K562 (cell line): ENCODE results near the gene LRRC4C. TPM values are rescaled to one million over a fixed set of nuclear protein-coding genes. Genes with fewer than 3 reads are reported as not detected.

Experiments
- ATAC-seq: fragments of 200-7000 bp; cut with Tn5 transposase; 3 replicates; pipeline ENCODE4 v1.9.1; 2020; ENCODE audit warnings: moderate library complexity
- BruUV-seq: library from RNA; stranded (reverse); fragments of 400-500 nt; replicated peaks from 2 replicates; lab custom pipeline; 2021; lab: Mats Ljungman, UMichigan
- CTCF ChIA-PET: fragments of 300-600 bp; formaldehyde crosslinking; extraction: SDS; loops from one replicate; lab custom pipeline; 2021; ENCODE audit warnings: low intra/inter-chr PET ratio; lab: Yijun Ruan, JAX
- POLR2A ChIA-PET: fragments of 300-600, 350-650 bp; sonication (Branson Sonifier 250); formaldehyde crosslinking; extraction: SDS; loops from one replicate; lab custom pipeline; 2021; ENCODE audit warnings: antibody characterized with exemption, inconsistent platforms; lab: Yijun Ruan, JAX
- DNase-seq, 4 experiments: peaks; one replicate each; pipeline versions ENCODE4 v3.0.0 to v3.0.0-alpha.2; 2011 to 2018; ENCODE audit warnings: low spot score in 3 of 4, mixed read lengths in 3 of 4; ENCODE audit errors: extremely low read depth in 1 of 4
- FAIRE-seq: peaks from 2 replicates; lab custom pipeline; 2011; peaks lifted over from hg19 to GRCh38; lab: Jason Lieb, UNC
- H2AFZ ChIP-seq: 2 replicates; pipeline ENCODE4 v1.6.0; 2011; ENCODE audit warnings: low read depth, low read length, control low read depth, inconsistent platforms
- H3K27ac ChIP-seq: fragments of 200-600 bp; 3 replicates; pipeline ENCODE4 v1.8.0; 2011; ENCODE audit warnings: low read depth, mild to moderate bottlenecking, control low read depth, inconsistent platforms, low read length, moderate library complexity, mixed read lengths; ENCODE audit errors: extremely low read depth
- H3K27me3 ChIP-seq, 2 experiments: fragments of 300-600 bp in 1 of 2; 2 replicates in 1 of 2; 3 replicates in 1 of 2; pipeline versions ENCODE4 v1.6.0 to v1.8.0; 2011; ENCODE audit warnings: inconsistent platforms in 2 of 2, low read length in 2 of 2, mild to moderate bottlenecking in 1 of 2, mixed read lengths in 1 of 2, moderate library complexity in 1 of 2; ENCODE audit not compliant: control insufficient read depth in 2 of 2, insufficient read depth in 2 of 2
- H3K36me3 ChIP-seq: fragments of 300-600 bp; 3 replicates; pipeline ENCODE4 v1.8.0; 2011; ENCODE audit warnings: mild to moderate bottlenecking, low read length, inconsistent platforms; ENCODE audit not compliant: control insufficient read depth, insufficient read depth
- H3K4me1 ChIP-seq, 2 experiments: fragments of 200-600 bp in 1 of 2; replicated peaks in 1 of 2; 2 replicates in 1 of 2; 3 replicates in 1 of 2; pipeline versions ENCODE4 v1.5.1 to v1.8.0; 2011; ENCODE audit warnings: inconsistent platforms in 2 of 2, low read length in 2 of 2, mild to moderate bottlenecking in 1 of 2, mixed read lengths in 1 of 2, moderate library complexity in 1 of 2; ENCODE audit not compliant: control insufficient read depth in 2 of 2, insufficient read depth in 2 of 2
- H3K4me2 ChIP-seq: 2 replicates; pipeline ENCODE4 v1.6.1; 2011; ENCODE audit warnings: low read length, control low read depth, inconsistent platforms, mixed read lengths; ENCODE audit not compliant: insufficient read depth
- H3K4me3 ChIP-seq: fragments of 200-600 bp; sonication (generic), shearing (Covaris generic); 2 replicates; pipeline ENCODE4 v1.5.1; 2016; ENCODE audit warnings: control low read depth, inconsistent platforms
- H3K79me2 ChIP-seq: fragments of 200-600 bp; 3 replicates; pipeline ENCODE4 v1.8.0; 2011; ENCODE audit warnings: low read length, inconsistent platforms; ENCODE audit not compliant: control insufficient read depth, insufficient read depth
- H3K9ac ChIP-seq, 2 experiments: 2 replicates each; pipeline versions ENCODE4 v1.6.0 to v1.6.1; 2011; ENCODE audit warnings: low read depth in 2 of 2, low read length in 2 of 2, control low read depth in 1 of 2, inconsistent platforms in 1 of 2, mild to moderate bottlenecking in 1 of 2, mixed read lengths in 1 of 2; ENCODE audit not compliant: insufficient read depth in 1 of 2
- H3K9me1 ChIP-seq: one replicate; pipeline ENCODE4 v1.6.0; 2011; ENCODE audit warnings: inconsistent platforms, mild to moderate bottlenecking, low read length, moderate library complexity; ENCODE audit not compliant: control insufficient read depth, insufficient read depth
- H3K9me3 ChIP-seq: replicated peaks from 2 replicates; pipeline ENCODE4 v1.5.1; 2011; ENCODE audit warnings: low read depth, low read length, inconsistent platforms; ENCODE audit not compliant: control insufficient read depth, insufficient read depth
- H4K20me1 ChIP-seq: replicated peaks from 2 replicates; pipeline ENCODE4 v1.6.1; 2011; ENCODE audit warnings: low read length, inconsistent platforms, mixed read lengths; ENCODE audit not compliant: control insufficient read depth, insufficient read depth
- ESRRB ChIP-seq: fragments of 250-450 bp; sonication (Bioruptor Pico); IDR thresholded peaks from 2 replicates; pipeline ENCODE4 v1.5.0; 2020; ENCODE audit warnings: mild to moderate bottlenecking, moderate library complexity, borderline replicate concordance
- FOXK2 ChIP-seq, 2 experiments: fragments of 450-650 bp; IDR thresholded peaks in 1 of 2; conservative IDR thresholded peaks in 1 of 2; 2 replicates each; pipeline ENCODE4 v1.6.1; 2016; ENCODE audit warnings: low read depth in 2 of 2, mild to moderate bottlenecking in 1 of 2
- KLF13 ChIP-seq: fragments of 450-650 bp; IDR thresholded peaks from 2 replicates; pipeline ENCODE4 v1.6.1; 2016; ENCODE audit warnings: missing genetic modification characterization, low read depth, mild to moderate bottlenecking, missing compliant biosample characterization, moderate library complexity, borderline replicate concordance
- SMAD1 ChIP-seq: fragments of 150-350 bp; IDR thresholded peaks from 2 replicates; pipeline ENCODE4 v1.6.1; 2014; ENCODE audit warnings: low read length, low read depth; ENCODE audit not compliant: partially characterized antibody
- ZC3H8 ChIP-seq: fragments of 450-650 bp; IDR thresholded peaks from 2 replicates; pipeline ENCODE4 v1.6.1; 2017
- ZNF324 ChIP-seq: fragments of 250-450 bp; sonication (Bioruptor Pico); IDR thresholded peaks from 2 replicates; pipeline ENCODE4 v1.4.0; 2020; ENCODE audit warnings: mild to moderate bottlenecking
- ZNF75A ChIP-seq: fragments of 450-650 bp; formaldehyde crosslinking; IDR thresholded peaks from 2 replicates; pipeline ENCODE4 v1.4.0; 2020; ENCODE audit warnings: mild to moderate bottlenecking
- WGBS: fragments of 100-300 bp; shearing (Covaris generic); methylation state at CpG from one replicate; pipeline ENCODE4 v1.1.6; 2016; ENCODE audit warnings: low coverage, mixed read lengths; ENCODE audit not compliant: insufficient coverage; ENCODE audit errors: missing lambda C conversion rate; 5-methylcytosine and 5-hydroxymethylcytosine counted together
- in situ Hi-C: fragments of 300-500 bp; cut with MboI; formaldehyde crosslinking; loops from 4 replicates; pipeline ENCODE4 v1.15.0; 2018; ENCODE audit warnings: inconsistent platforms, mixed read lengths
- intact Hi-C: fragments of 100-400 bp; cut with micrococcal nuclease; formaldehyde crosslinking; loops from 2 replicates; pipeline ENCODE4 v1.14.2; 2022
- polyA plus RNA-seq, 8 experiments: library from polyadenylated mRNA; depleted of rRNA in 4 of 8; stranded (reverse) in 5 of 8; unstranded in 3 of 8; fragments of >200 nt; fragmentation: Nextera tagmentation in 2 of 8; fragmentation: Illumina TruSeq in 1 of 8; extraction: Ambion mirVana in 2 of 8; extraction: Trizol in 1 of 8; gene quantifications; 2 replicates each; pipeline versions ENCODE4 v1.2.1 to v1.2.3, GENCODE V29; 2011 to 2014; ENCODE audit warnings: inconsistent platforms in 1 of 8, missing spikeins in 1 of 8
- total RNA-seq, 7 experiments: library from RNA; depleted of rRNA in 6 of 7; stranded (reverse); fragments of >200 nt in 6 of 7; fragmentation: Illumina TruSeq in 2 of 7; extraction: Trizol in 2 of 7; gene quantifications; 2 replicates each; pipeline versions ENCODE4 v1.2.1 to v1.2.3, GENCODE V29; 2011 to 2021; ENCODE audit warnings: low replicate concordance in 1 of 7
- TF ChIP-seq, protein P1 (sequence below), 2 experiments: IDR thresholded peaks; 2 replicates each; pipeline ENCODE4 v1.6.1; 2011; ENCODE audit warnings: borderline replicate concordance in 1 of 2, control low read depth in 1 of 2, low read depth in 1 of 2, low read length in 1 of 2, mild to moderate bottlenecking in 1 of 2, mixed read lengths in 1 of 2, moderate library complexity in 1 of 2; ENCODE audit not compliant: insufficient read depth in 1 of 2, insufficient read length in 1 of 2, poor library complexity in 1 of 2, severe bottlenecking in 1 of 2; ENCODE audit errors: extremely low read depth in 1 of 2
- TF ChIP-seq, protein P2 (sequence below): fragments of 250-450 bp; sonication (Bioruptor Pico); IDR thresholded peaks from 2 replicates; pipeline ENCODE4 v1.5.0; 2021
- TF ChIP-seq, protein P3 (sequence below): sonication (generic); formaldehyde crosslinking; IDR thresholded peaks from 2 replicates; pipeline ENCODE4 v1.9.0; 2022; ENCODE audit warnings: mild to moderate bottlenecking, missing genetic modification reagents
- TF ChIP-seq, protein P4 (sequence below): fragments of 450-650 bp; formaldehyde crosslinking; IDR thresholded peaks from 2 replicates; pipeline ENCODE4 v1.4.0; 2022; ENCODE audit warnings: missing genetic modification characterization
- TF ChIP-seq, protein P5 (sequence below): fragments of 250-450 bp; sonication (Bioruptor Pico); IDR thresholded peaks from 2 replicates; pipeline ENCODE4 v1.8.0; 2022; ENCODE audit warnings: moderate library complexity, mild to moderate bottlenecking, inconsistent platforms
- TF ChIP-seq, protein P6 (sequence below): sonication (generic); formaldehyde crosslinking; IDR thresholded peaks from 2 replicates; pipeline ENCODE4 v1.8.0; 2022; ENCODE audit warnings: missing genetic modification reagents, mild to moderate bottlenecking, borderline replicate concordance

Gene LRRC4C
- total and polyA plus RNA-seq, 9 of the 15 experiments (the other 6 are each of a cell fraction or from before 2014, with no cell fraction given), result not detected

DNA sequence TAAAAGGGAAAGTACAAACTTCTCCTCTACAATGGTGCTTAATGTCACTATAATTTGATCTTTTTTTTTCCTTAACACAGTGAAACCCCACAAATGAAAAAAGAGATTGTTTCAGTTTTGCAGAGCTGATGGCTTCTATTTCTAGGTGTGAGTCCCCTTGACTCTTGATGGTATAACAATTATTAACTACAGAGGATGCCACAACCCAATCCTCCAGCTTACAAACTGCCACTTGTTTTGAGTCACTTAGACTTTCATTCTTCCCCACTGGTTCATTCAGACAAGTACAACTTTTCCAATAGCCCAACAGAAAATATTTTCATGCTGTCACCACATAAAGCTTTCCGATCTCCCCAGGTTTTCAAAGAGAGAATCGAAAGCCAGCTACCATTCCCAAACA, 812.2 kb downstream of the LRRC4C start (continued):
- TF ChIP-seq, protein P1, sequence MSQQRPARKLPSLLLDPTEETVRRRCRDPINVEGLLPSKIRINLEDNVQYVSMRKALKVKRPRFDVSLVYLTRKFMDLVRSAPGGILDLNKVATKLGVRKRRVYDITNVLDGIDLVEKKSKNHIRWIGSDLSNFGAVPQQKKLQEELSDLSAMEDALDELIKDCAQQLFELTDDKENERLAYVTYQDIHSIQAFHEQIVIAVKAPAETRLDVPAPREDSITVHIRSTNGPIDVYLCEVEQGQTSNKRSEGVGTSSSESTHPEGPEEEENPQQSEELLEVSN (IDR thresholded peaks at IDR 0.05; ENCODE audit: borderline replicate concordance in 1 of 2, extremely low read depth in 1 of 2, insufficient read depth in 1 of 2, insufficient read length in 1 of 2, low read depth in 1 of 2, low read length in 1 of 2, poor library complexity in 1 of 2, severe bottlenecking in 1 of 2), result no peak

DNA sequence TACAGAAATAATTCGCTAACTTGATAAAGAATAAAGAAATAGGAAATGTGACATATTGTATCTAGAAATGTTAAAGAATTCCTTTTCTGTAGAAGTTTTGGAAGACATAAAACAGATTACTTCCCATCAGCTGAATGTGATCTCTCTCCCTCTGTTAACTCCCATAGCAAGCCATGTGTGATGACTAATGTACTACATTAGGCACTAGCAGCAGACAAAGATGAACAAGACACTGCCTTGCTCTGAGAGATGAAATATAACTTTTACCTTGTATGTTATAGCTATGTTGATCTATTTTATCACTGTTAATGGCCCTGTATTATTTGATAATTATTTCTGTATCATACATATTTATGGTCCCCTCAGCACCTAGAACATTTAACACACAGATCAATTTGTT, 817.2 kb downstream of the LRRC4C start:
- no peaks in the 10 kb centered on the region for H3K9me1 ChIP-seq
- H3K4me3 ChIP-seq, result no peak overlapping the region
- no peak for DNase-seq
- FAIRE-seq, result no peak
- no peak for TF ChIP-seq ZC3H8
- TF ChIP-seq, protein P2, sequence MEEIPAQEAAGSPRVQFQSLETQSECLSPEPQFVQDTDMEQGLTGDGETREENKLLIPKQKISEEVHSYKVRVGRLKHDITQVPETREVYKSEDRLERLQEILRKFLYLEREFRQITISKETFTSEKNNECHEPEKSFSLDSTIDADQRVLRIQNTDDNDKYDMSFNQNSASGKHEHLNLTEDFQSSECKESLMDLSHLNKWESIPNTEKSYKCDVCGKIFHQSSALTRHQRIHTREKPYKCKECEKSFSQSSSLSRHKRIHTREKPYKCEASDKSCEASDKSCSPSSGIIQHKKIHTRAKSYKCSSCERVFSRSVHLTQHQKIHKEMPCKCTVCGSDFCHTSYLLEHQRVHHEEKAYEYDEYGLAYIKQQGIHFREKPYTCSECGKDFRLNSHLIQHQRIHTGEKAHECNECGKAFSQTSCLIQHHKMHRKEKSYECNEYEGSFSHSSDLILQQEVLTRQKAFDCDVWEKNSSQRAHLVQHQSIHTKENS (CRISPR knock-in tag), result no peak
- TF ChIP-seq, protein P3, sequence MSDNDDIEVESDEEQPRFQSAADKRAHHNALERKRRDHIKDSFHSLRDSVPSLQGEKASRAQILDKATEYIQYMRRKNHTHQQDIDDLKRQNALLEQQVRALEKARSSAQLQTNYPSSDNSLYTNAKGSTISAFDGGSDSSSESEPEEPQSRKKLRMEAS, result no peak
- TF ChIP-seq SMAD1, result no peak
- TF ChIP-seq ZNF75A (CRISPR knock-in tag), result no peak
- no peak for TF ChIP-seq KLF13
- TF ChIP-seq ESRRB, result no peak
- TF ChIP-seq, protein P4, sequence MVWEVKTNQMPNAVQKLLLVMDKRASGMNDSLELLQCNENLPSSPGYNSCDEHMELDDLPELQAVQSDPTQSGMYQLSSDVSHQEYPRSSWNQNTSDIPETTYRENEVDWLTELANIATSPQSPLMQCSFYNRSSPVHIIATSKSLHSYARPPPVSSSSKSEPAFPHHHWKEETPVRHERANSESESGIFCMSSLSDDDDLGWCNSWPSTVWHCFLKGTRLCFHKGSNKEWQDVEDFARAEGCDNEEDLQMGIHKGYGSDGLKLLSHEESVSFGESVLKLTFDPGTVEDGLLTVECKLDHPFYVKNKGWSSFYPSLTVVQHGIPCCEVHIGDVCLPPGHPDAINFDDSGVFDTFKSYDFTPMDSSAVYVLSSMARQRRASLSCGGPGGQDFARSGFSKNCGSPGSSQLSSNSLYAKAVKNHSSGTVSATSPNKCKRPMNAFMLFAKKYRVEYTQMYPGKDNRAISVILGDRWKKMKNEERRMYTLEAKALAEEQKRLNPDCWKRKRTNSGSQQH (CRISPR knock-in tag), result no peak
- TF ChIP-seq, protein P5, sequence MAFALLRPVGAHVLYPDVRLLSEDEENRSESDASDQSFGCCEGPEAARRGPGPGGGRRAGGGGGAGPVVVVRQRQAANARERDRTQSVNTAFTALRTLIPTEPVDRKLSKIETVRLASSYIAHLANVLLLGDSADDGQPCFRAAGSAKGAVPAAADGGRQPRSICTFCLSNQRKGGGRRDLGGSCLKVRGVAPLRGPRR (CRISPR knock-in tag), result no peak
- no peak for TF ChIP-seq FOXK2 (conservative IDR thresholded peaks at IDR 0.05 in 1 of 2, IDR thresholded peaks at IDR 0.05 in 1 of 2; ENCODE audit: low read depth in 2 of 2)
- no peak for TF ChIP-seq ZNF324 (CRISPR knock-in tag)
- TF ChIP-seq, protein P6, sequence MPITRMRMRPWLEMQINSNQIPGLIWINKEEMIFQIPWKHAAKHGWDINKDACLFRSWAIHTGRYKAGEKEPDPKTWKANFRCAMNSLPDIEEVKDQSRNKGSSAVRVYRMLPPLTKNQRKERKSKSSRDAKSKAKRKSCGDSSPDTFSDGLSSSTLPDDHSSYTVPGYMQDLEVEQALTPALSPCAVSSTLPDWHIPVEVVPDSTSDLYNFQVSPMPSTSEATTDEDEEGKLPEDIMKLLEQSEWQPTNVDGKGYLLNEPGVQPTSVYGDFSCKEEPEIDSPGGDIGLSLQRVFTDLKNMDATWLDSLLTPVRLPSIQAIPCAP (CRISPR knock-in tag), result no peak
- no peaks in the 10 kb centered on the region for H3K79me2 ChIP-seq
- ATAC-seq, result no peak
- H3K27me3 ChIP-seq, result no peaks in the 10 kb centered on the region
- in situ Hi-C loops, result no loop called here
- no peaks in the 10 kb centered on the region for H3K36me3 ChIP-seq
- POLR2A ChIA-PET, result no interaction called here
- H3K9ac ChIP-seq, result no peak overlapping the region
- H2AFZ ChIP-seq, result no peak overlapping the region
- H3K4me1 ChIP-seq, result no peaks in the 10 kb centered on the region
- CTCF ChIA-PET, result no interaction called here
- no peaks in the 10 kb centered on the region for H3K9me3 ChIP-seq
- WGBS, result 0% methylated on average over 1 of the region's 1 CpG
- intact Hi-C loops, result no loop called here
- H4K20me1 ChIP-seq, result no peaks in the 10 kb centered on the region
- no peak overlapping the region for H3K4me2 ChIP-seq
- no peak overlapping the region for H3K27ac ChIP-seq
- BruUV-seq, result no TSS peak
